Neuronal stem cell (in vitro differentiated cells): ENCODE results near the gene PADI3.
A peak's percentile ranks its signal among the peaks of the same experiment; 100 is the strongest.

Experiments used
- DNase-seq: peaks from one replicate; pipeline ENCODE4 v3.0.0-alpha.2; 2013; ENCODE audit warnings: low spot score
- H2AFZ ChIP-seq: one replicate; pipeline ENCODE4 v1.6.1; 2013; ENCODE audit warnings: mild to moderate bottlenecking, low read length, inconsistent platforms
- H2AK5ac ChIP-seq: 2 replicates; pipeline ENCODE4 v1.6.1; 2013; ENCODE audit warnings: low read depth, mild to moderate bottlenecking, inconsistent platforms, low read length, moderate library complexity, mixed read lengths
- H2BK120ac ChIP-seq: 2 replicates; pipeline ENCODE4 v1.6.1; 2013; ENCODE audit warnings: low read depth, mild to moderate bottlenecking, inconsistent platforms, low read length, moderate library complexity, mixed read lengths
- H2BK12ac ChIP-seq: one replicate; pipeline ENCODE4 v1.6.1; 2013; ENCODE audit warnings: low read length, inconsistent platforms
- H2BK15ac ChIP-seq: 2 replicates; pipeline ENCODE4 v1.6.1; 2013; ENCODE audit warnings: mild to moderate bottlenecking, low read length, inconsistent platforms, mixed read lengths
- H2BK5ac ChIP-seq: one replicate; pipeline ENCODE4 v1.6.1; 2013; ENCODE audit warnings: inconsistent platforms, mild to moderate bottlenecking, low read length, moderate library complexity
- H3K14ac ChIP-seq: one replicate; pipeline ENCODE4 v1.6.1; 2013; ENCODE audit warnings: low read length, inconsistent platforms
- H3K18ac ChIP-seq: 2 replicates; pipeline ENCODE4 v1.6.1; 2013; ENCODE audit warnings: low read length, inconsistent platforms
- H3K23ac ChIP-seq: 2 replicates; pipeline ENCODE4 v1.6.1; 2013; ENCODE audit warnings: low read depth, mild to moderate bottlenecking, mixed read lengths, low read length, inconsistent platforms; ENCODE audit not compliant: poor library complexity
- H3K27ac ChIP-seq: replicated peaks from 3 replicates; pipeline ENCODE4 v1.5.1; 2013; ENCODE audit warnings: low read length, inconsistent platforms
- H3K27me3 ChIP-seq, 3 experiments: 2 replicates each; pipeline ENCODE4 v1.6.1; 2013; ENCODE audit warnings: low read length in 3 of 3, mild to moderate bottlenecking in 2 of 3, inconsistent platforms in 1 of 3, low read depth in 1 of 3, mixed read lengths in 1 of 3, moderate library complexity in 1 of 3; ENCODE audit not compliant: control insufficient read depth in 3 of 3, insufficient read depth in 3 of 3
- H3K36me3 ChIP-seq, 2 donors: replicated peaks in 1 of 2; 2 replicates each; pipeline ENCODE4 v1.6.1; 2013; ENCODE audit warnings: low read length in 2 of 2; ENCODE audit not compliant: control insufficient read depth in 2 of 2, insufficient read depth in 2 of 2
- H3K4ac ChIP-seq: 2 replicates; pipeline ENCODE4 v1.6.1; 2013; ENCODE audit warnings: inconsistent platforms, mild to moderate bottlenecking, low read length, moderate library complexity
- H3K4me1 ChIP-seq, 2 donors: 1 replicate in 1 of 2; 2 replicates in 1 of 2; pipeline ENCODE4 v1.6.1; 2013; ENCODE audit warnings: low read length in 2 of 2, low read depth in 1 of 2; ENCODE audit not compliant: control insufficient read depth in 2 of 2, insufficient read depth in 1 of 2
- H3K4me2 ChIP-seq: one replicate; pipeline ENCODE4 v1.6.1; 2013; ENCODE audit warnings: mild to moderate bottlenecking, low read length, inconsistent platforms; ENCODE audit not compliant: insufficient read depth, poor library complexity, severe bottlenecking
- H3K4me3 ChIP-seq, 2 donors: 2 replicates each; pipeline ENCODE4 v1.5.1; 2013; ENCODE audit warnings: low read length in 2 of 2, mild to moderate bottlenecking in 2 of 2, inconsistent platforms in 1 of 2, moderate library complexity in 1 of 2
- H3K79me1 ChIP-seq: one replicate; pipeline ENCODE4 v1.6.1; 2013; ENCODE audit warnings: low read depth, mild to moderate bottlenecking, inconsistent platforms, low read length, moderate library complexity
- H3K9ac ChIP-seq: one replicate; pipeline ENCODE4 v1.6.1; 2013; ENCODE audit warnings: mild to moderate bottlenecking, low read depth, low read length, inconsistent platforms; ENCODE audit not compliant: poor library complexity
- H3K9me3 ChIP-seq, 2 donors: replicated peaks in 1 of 2; 2 replicates each; pipeline versions ENCODE3 to v1.6.1; 2013; ENCODE audit warnings: low read length in 2 of 2, mild to moderate bottlenecking in 2 of 2, inconsistent platforms in 1 of 2, low read depth in 1 of 2, mixed read lengths in 1 of 2, moderate library complexity in 1 of 2; ENCODE audit not compliant: control insufficient read depth in 2 of 2, insufficient read depth in 1 of 2
- H4K8ac ChIP-seq: one replicate; pipeline ENCODE4 v1.6.1; 2013; ENCODE audit warnings: low read depth, mild to moderate bottlenecking, inconsistent platforms, low read length, moderate library complexity
- H4K91ac ChIP-seq: one replicate; pipeline ENCODE4 v1.6.1; 2013; ENCODE audit warnings: low read length, low read depth, mild to moderate bottlenecking, inconsistent platforms; ENCODE audit not compliant: poor library complexity
- WGBS, 2 donors: extraction: QIAGEN DNeasy Blood & Tissue Kit; methylation state at CpG; one replicate each; pipeline ENCODE4 v1.1.7; 2013; ENCODE audit warnings: missing lambda C conversion rate in 2 of 2, mixed read lengths in 1 of 2; ENCODE audit not compliant: insufficient read length in 2 of 2, insufficient replicate concordance in 1 of 2; ENCODE audit errors: extremely low coverage in 2 of 2; 5-methylcytosine and 5-hydroxymethylcytosine counted together

Gene PADI3

GRCh38 chr1:17278996-17279830 lies 30.3 kb downstream of the PADI3 start:
- Histone ChIP-seq H3K4me3 (no peak overlapping the region), H3K14ac (no peak overlapping the region), H2AK5ac (no peak overlapping the region), H4K8ac (no peak overlapping the region), H3K9me3 (no peaks in the 10 kb centered on the region), H3K23ac (no peak overlapping the region), H3K4me2 (no peak overlapping the region), H3K4me1 (peaks cover 0 to 2% of the 10 kb centered on the region in 2 donors), H3K18ac (no peak overlapping the region), H2BK15ac (no peak overlapping the region), H3K27me3 (peaks cover 0 to 16% (median 0%) of the 10 kb centered on the region in 3 experiments), H3K4ac (no peak overlapping the region), H2AFZ (no peak overlapping the region), H3K27ac (no peak overlapping the region), H3K36me3 (no peaks in the 10 kb centered on the region), H4K91ac (no peak overlapping the region), H3K9ac (no peak overlapping the region), H2BK5ac (no peak overlapping the region), H3K79me1 (no peaks in the 10 kb centered on the region), H2BK120ac (no peak overlapping the region), H2BK12ac (no peak overlapping the region)
- no CpG with 5 or more reads among the region's 14 CpGs for WGBS, 2 donors
- no peak for DNase-seq

- H3K14ac ChIP-seq: no peak overlapping the region
- no peak overlapping the region for H3K4me2 ChIP-seq
- no peak for DNase-seq
- no peaks in the 10 kb centered on the region for H3K9me3 ChIP-seq
- H3K4ac ChIP-seq: no peak overlapping the region
- H3K9ac ChIP-seq: no peak overlapping the region
- no peak overlapping the region for H2AK5ac ChIP-seq
- no peak overlapping the region for H3K4me3 ChIP-seq
- H2BK15ac ChIP-seq: no peak overlapping the region
- H2BK12ac ChIP-seq: no peak overlapping the region
- no peak overlapping the region for H3K23ac ChIP-seq
- H2AFZ ChIP-seq: no peak overlapping the region
- WGBS, 2 donors: no CpG with 5 or more reads among the region's 7 CpGs
- no peak overlapping the region for H4K8ac ChIP-seq
- H3K27ac ChIP-seq: no peak overlapping the region
- no peak overlapping the region for H4K91ac ChIP-seq
- peak overlapping the region; percentile 41 for H3K18ac ChIP-seq
- no peak overlapping the region for H2BK5ac ChIP-seq
- no peak overlapping the region for H2BK120ac ChIP-seq
- H3K27me3 ChIP-seq: peaks cover 0 to 27% (median 0%) of the 10 kb centered on the region in 3 experiments
- H3K4me1 ChIP-seq: peaks cover 0 to 2% of the 10 kb centered on the region in 2 donors
- no peaks in the 10 kb centered on the region for H3K79me1 ChIP-seq
- H3K36me3 ChIP-seq: no peaks in the 10 kb centered on the region
Measured at GRCh38 chr1:17280436-17280835, 31.5 kb downstream of the PADI3 start.

GRCh38 chr1:17280894-17281293 lies 32.0 kb downstream of the PADI3 start:
- H2BK5ac ChIP-seq: no peak overlapping the region
- H3K18ac ChIP-seq: no peak overlapping the region
- no peak overlapping the region for H2BK15ac ChIP-seq
- no peaks in the 10 kb centered on the region for H3K79me1 ChIP-seq
- H3K4ac ChIP-seq: no peak overlapping the region
- H3K27me3 ChIP-seq: peaks cover 0 to 27% (median 0%) of the 10 kb centered on the region in 3 experiments
- no peak overlapping the region for H2AK5ac ChIP-seq
- H2BK120ac ChIP-seq: no peak overlapping the region
- no peak overlapping the region for H2AFZ ChIP-seq
- no peaks in the 10 kb centered on the region for H3K36me3 ChIP-seq
- DNase-seq: no peak
- no peak overlapping the region for H2BK12ac ChIP-seq
- peaks cover 0 to 2% of the 10 kb centered on the region in 2 donors for H3K4me1 ChIP-seq
- no peak overlapping the region for H3K14ac ChIP-seq
- H4K8ac ChIP-seq: no peak overlapping the region
- H3K9ac ChIP-seq: no peak overlapping the region
- H3K4me2 ChIP-seq: no peak overlapping the region
- H4K91ac ChIP-seq: no peak overlapping the region
- H3K9me3 ChIP-seq: no peaks in the 10 kb centered on the region
- H3K4me3 ChIP-seq: no peak overlapping the region
- no peak overlapping the region for H3K27ac ChIP-seq
- no peak overlapping the region for H3K23ac ChIP-seq
- WGBS, 2 donors: no CpG with 5 or more reads among the region's 2 CpGs

- DNase-seq: no peak
Measured at GRCh38 chr1:17281775-17282181, 32.9 kb downstream of the PADI3 start.

More at GRCh38 chr1:17281775-17282181, 32.9 kb downstream of the PADI3 start:
- Histone ChIP-seq H4K91ac (no peak overlapping the region), H3K4me2 (no peak overlapping the region), H2AK5ac (no peak overlapping the region), H2BK12ac (no peak overlapping the region), H3K4me1 (peaks cover 0 to 2% of the 10 kb centered on the region in 2 donors), H3K27me3 (peaks cover 0 to 27% (median 0%) of the 10 kb centered on the region in 3 experiments), H3K4ac (no peak overlapping the region), H2AFZ (no peak overlapping the region), H3K18ac (no peak overlapping the region), H2BK15ac (no peak overlapping the region), H3K9ac (no peak overlapping the region), H4K8ac (no peak overlapping the region), H2BK120ac (no peak overlapping the region), H3K79me1 (no peaks in the 10 kb centered on the region), H3K23ac (no peak overlapping the region), H3K27ac (no peak overlapping the region), H3K9me3 (no peaks in the 10 kb centered on the region), H3K4me3 (no peak overlapping the region), H2BK5ac (no peak overlapping the region), H3K14ac (no peak overlapping the region), H3K36me3 (no peaks in the 10 kb centered on the region)
- WGBS, 2 donors: no CpG with 5 or more reads among the region's 8 CpGs
